RCC 7860 (cell line): ENCODE results near the gene MAN2A2.
A peak's percentile ranks its signal among the peaks of the same experiment; 100 is the strongest.
"Not testable (repeated sequence)": the region's sequence is repeated elsewhere in the genome, so short reads cannot be mapped to it uniquely, and the experiment has no call there.

Experiments
- DNase-seq: peaks from one replicate; pipeline ENCODE4 v3.0.0-alpha.2; 2015; ENCODE audit warnings: low spot score
- FAIRE-seq: peaks from 2 replicates; lab custom pipeline; 2012; peaks lifted over from hg19 to GRCh38; lab: Jason Lieb, UNC

MAN2A2 gene

DNA sequence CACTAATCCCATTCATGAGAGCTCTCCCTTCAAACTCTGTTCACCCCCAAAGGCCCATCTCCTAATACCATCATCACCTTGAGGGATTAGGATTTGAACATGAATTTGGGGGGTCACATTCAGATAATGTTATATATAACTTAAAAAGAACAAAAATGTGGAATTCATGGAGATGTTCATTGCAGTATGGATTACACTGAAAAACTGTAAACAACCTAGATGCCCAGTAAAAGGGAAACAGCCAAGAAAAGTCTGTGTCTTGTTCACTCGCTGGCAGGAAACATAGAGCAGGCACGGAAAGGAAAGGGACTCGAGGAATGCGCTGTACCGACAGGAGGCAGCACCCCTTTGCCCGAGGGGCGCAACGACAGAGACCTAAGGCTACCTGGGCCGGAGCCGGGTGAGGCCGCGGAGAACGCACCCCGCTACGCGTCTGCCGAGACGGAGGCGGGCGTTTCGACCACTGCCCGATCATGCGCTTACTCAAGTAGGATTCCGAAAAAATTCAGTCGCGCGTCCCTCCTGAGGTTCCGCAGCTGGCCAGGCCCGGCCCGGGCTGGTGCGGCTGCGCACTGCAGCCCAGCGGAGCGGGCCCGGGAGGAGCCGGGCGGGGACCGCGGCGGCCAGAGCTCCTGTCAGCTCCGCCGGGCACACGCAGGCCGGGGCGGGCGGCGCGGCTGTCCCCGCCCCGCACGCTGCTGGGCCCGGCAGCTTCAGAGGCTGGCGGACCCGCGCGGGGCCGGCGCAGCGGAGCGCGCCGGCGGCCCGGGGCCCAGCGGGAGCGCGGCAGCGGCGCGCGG is 862 bp upstream of the MAN2A2 start:
- DNase-seq, result peak; percentile 55
- FAIRE-seq, result no peak

- DNase-seq, result no peak
- no peak for FAIRE-seq
These were observed 833 bp downstream of the MAN2A2 start for GRCh38 chr15:90903733-90904536.

DNA sequence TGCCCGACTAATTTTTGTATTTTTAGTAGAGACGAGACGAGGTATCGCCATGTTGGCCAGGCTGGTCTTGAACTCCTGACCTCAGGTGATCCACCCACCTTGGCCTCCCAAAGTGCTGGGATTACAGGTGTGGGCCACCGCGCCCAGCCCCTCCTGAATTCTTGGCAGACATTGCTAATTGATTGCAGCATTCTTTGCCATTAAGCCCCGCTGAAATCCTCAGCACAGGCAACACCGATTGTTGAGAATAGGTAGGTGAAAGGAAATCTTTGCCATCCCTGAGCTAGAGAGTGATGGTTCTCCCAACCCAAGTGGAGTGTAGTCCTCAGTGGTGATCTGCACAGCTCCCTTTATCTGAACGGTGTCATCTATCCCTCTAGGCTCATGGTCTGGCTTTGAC is 1.6 kb downstream of the MAN2A2 start:
- DNase-seq, result no peak
- no peak for FAIRE-seq

GRCh38 chr15:90905306-90906180 is 2.4 kb downstream of the MAN2A2 start:
- FAIRE-seq (no peak), DNase-seq (no peak)

DNA sequence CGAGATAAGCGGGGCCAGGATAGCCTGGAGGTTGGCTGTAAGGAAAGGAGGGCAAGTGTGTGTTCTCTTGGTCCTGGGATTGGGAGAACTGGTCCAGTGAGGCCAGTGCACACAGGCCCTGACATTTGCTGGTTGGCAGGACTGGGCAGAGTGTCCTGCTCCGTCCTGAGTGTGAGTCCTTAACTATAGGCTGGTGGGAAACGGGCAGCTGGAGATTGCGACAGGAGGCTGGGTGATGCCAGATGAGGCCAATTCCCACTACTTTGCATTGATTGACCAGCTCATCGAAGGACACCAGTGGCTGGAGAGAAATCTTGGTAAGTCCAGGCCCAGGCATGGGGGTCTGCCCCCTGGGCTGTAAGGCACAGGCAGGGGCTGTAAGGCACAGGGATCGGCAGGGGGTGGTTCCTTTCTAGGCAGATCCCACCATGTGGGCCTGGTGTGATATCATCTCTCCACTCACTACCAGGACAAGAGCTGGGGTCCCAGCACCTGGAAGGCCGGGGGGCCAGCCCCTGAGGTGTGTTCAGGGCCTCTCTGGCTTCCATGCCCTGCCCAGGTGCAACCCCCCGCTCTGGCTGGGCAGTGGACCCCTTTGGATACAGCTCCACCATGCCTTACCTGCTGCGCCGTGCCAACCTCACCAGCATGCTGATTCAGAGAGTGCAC is 3.2 kb downstream of the MAN2A2 start:
- no peak for FAIRE-seq

GRCh38 chr15:90907051-90907660 is 4.1 kb downstream of the MAN2A2 start:
- DNase-seq (no peak), FAIRE-seq (no peak)

More for the DNA sequence above, 3.2 kb downstream of the MAN2A2 start:
- no peak for DNase-seq

DNA sequence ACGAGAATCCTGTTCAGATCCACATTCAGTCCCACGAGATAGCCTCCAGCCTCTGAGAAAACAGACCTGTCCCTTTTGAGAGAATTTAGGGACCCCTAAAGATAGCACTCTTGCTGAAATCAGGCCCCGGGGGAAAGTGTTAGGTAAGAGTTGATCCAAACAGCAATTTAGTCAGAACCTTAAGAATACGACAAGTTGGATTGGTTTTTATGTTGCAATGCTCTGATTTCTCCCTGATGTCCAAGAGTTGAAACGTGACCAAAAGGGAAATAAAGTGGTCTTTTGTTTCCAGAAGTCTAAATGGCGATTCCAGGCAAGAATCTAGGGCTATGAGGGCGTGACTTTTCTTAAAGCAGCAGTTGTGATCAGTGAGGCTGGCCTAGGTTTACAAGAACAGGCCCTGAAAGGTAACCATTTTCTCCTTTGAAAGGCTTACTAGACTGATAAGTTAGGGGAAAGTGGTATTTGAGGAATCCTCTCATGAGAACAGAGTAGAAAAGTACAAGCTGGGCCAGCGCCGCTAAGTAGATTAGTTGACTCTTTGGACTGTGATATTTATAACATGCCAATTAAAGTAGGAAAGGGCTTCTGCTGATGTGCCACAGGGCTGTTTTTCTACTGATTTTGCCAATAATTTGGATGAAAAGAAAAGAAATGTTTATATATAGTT is 4.9 kb downstream of the MAN2A2 start:
- no peak for FAIRE-seq
- no peak for DNase-seq

- DNase-seq, FAIRE-seq: not testable (repeated sequence)
These were observed 6.3 kb downstream of the MAN2A2 start for GRCh38 chr15:90909449-90909848.

DNA sequence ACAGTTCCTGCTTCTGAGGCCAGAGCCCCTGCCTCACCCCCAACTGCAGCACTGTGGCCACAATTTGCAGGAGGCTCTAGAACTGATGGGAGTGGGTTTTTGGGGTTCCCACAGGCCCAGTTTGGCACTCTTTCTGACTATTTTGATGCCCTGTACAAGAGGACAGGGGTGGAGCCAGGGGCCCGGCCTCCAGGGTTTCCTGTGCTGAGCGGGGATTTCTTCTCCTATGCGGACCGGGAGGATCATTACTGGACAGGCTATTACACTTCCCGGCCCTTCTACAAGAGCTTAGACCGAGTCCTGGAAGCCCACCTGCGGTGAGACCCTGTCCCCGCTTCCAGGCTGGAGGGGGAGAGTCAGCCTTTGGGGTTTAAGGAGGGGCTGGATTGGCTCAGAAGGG is 6.9 kb downstream of the MAN2A2 start:
- FAIRE-seq, result no peak
- DNase-seq, result no peak

DNA sequence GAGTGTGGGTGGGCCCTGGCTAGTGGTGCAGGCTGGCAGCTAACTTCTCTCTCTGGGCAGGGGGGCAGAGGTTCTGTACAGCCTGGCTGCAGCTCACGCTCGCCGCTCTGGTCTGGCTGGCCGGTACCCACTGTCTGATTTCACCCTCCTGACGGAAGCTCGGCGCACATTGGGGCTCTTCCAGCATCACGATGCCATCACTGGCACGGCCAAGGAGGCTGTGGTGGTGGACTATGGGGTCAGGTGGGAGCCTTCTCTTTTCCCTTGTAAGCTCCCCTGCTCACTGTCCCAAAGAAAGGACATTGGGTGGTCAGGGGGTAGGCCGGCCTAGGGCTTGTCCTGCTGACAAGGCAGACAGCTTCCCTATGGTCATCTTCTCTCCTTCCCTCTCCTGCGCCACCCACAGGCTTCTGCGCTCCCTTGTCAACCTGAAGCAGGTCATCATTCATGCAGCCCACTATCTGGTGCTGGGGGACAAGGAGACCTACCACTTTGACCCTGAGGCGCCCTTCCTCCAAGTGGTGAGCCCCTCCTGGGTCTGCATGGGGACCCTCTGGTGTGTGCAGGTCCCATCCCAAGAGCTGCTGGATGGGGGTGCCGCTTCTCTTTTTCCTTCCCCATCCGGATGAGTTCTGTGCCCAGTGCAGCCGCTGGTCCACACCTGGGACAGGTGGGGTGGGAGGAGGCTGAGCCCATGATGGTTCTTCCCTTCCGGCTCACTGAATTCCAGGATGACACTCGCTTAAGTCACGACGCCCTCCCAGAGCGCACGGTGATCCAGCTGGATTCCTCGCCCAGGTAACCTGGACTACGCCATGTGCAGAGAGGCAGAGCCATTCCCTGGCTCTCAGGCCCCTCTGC is 7.6 kb downstream of the MAN2A2 start:
- FAIRE-seq (no peak), DNase-seq (no peak)

DNA sequence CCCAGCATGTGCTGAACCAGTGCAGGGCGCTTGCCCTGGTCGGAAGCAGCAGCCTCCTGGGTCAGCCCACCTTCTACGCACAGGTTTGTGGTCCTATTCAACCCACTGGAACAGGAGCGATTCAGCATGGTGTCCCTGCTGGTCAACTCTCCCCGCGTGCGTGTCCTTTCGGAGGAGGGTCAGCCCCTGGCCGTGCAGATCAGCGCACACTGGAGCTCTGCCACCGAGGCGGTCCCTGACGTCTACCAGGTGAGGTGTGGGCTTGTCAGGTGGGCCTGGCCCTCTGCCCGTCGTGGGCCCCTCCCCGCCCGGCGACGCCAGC is 8.2 kb downstream of the MAN2A2 start:
- no peak for FAIRE-seq
- no peak for DNase-seq

- DNase-seq (no peak), FAIRE-seq (no peak)
These were observed 9.0 kb downstream of the MAN2A2 start for GRCh38 chr15:90911906-90912769.

- FAIRE-seq (no peak), DNase-seq (no peak)
These were observed 9.6 kb downstream of the MAN2A2 start for GRCh38 chr15:90912770-90913075.

- FAIRE-seq (no peak), DNase-seq (no peak)
These were observed 10.4 kb downstream of the MAN2A2 start for GRCh38 chr15:90913398-90913944.

DNA sequence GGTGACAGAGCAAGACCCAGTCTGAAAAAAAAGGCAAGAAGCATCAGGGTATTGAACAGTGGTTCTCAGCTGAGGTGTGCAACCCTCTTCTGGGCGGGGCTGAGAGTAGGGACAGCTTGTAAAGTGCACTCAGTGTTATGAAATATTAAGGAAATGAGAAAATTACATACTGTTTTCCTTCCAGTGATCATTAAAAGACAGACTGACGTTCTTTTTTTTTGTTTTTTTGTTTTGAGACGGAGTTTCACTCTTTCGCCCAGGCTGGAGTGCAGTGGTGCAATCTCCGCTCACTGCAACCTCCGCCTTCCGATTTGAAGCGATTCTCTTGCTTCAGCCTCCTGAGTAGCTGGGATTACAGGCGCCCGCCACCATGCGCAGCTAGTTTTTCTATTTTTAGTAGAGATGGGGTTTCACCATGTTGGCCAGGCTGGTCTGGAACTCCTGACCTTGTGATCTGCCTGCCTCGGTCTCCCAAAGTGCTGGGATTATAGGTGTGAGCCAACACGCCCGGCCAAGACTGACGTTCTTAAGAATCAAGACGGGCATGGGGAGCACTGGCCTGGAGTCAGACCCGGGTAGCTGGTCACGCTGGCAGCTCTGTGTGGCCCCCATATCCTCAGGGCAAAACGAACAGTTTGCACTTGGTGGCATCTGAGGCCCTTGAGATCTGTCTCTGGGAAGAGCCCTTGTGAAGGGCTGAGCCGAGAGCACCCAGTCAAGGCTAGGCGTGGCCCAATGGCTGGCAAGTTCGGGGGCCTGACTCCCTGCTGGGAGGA is 11.4 kb downstream of the MAN2A2 start:
- FAIRE-seq (no peak), DNase-seq (no peak)

- no peak for FAIRE-seq
- DNase-seq, result no peak
These were observed 12.2 kb downstream of the MAN2A2 start for GRCh38 chr15:90915216-90915807.
